ENCODE data around the gene GNB1. TPM values are rescaled to one million over a fixed set of nuclear protein-coding genes. Genes with fewer than 3 reads are reported as not detected.

GNB1 gene
- total RNA-seq, 1 experiment from 2014 or later: 339 TPM

DNA sequence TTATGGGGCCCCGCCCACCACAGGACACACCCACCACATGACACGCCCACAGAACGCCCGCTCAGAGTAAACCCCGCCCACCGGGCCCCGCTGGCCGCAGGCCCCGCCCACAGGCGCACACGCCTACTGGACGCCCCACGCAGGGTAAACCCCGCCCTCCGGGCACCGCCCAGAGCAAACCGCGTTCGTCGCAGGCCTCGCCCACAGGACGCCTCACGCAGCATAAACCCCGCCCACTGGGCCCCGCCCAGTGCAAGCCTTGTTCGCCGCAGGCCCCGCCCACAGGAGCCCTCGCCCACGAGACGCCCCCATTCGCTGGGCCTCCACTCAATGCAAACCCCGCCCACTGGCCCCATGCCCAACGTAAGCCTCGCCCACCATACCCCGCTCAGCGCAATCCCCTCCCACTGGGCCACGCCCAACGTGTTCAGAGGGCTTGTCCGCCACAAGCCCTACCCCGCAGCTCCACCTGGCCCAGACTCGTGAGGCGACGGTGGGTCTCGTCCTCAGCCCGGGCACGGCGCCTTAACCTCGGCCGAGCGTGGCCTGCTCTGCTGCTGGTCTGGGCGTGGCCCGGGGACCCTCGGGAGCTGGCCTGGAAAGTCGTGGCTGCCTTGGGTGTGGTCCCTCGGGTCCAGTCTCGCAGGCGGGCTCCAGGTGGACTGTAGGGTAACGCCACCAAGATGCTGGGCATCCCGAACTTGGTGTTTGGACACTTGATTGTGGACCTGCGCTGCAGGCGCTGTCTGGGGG is 28.6 kb upstream of the GNB1 start (continued):
- TF ChIP-seq, protein P1, sequence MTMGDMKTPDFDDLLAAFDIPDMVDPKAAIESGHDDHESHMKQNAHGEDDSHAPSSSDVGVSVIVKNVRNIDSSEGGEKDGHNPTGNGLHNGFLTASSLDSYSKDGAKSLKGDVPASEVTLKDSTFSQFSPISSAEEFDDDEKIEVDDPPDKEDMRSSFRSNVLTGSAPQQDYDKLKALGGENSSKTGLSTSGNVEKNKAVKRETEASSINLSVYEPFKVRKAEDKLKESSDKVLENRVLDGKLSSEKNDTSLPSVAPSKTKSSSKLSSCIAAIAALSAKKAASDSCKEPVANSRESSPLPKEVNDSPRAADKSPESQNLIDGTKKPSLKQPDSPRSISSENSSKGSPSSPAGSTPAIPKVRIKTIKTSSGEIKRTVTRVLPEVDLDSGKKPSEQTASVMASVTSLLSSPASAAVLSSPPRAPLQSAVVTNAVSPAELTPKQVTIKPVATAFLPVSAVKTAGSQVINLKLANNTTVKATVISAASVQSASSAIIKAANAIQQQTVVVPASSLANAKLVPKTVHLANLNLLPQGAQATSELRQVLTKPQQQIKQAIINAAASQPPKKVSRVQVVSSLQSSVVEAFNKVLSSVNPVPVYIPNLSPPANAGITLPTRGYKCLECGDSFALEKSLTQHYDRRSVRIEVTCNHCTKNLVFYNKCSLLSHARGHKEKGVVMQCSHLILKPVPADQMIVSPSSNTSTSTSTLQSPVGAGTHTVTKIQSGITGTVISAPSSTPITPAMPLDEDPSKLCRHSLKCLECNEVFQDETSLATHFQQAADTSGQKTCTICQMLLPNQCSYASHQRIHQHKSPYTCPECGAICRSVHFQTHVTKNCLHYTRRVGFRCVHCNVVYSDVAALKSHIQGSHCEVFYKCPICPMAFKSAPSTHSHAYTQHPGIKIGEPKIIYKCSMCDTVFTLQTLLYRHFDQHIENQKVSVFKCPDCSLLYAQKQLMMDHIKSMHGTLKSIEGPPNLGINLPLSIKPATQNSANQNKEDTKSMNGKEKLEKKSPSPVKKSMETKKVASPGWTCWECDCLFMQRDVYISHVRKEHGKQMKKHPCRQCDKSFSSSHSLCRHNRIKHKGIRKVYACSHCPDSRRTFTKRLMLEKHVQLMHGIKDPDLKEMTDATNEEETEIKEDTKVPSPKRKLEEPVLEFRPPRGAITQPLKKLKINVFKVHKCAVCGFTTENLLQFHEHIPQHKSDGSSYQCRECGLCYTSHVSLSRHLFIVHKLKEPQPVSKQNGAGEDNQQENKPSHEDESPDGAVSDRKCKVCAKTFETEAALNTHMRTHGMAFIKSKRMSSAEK (CRISPR knock-in tag; IDR thresholded peaks at IDR 0.05; ENCODE audit: borderline replicate concordance): no peak
- TF ChIP-seq JUN (CRISPR knock-in tag; IDR thresholded peaks at IDR 0.05): no peak
- TF ChIP-seq RORB (CRISPR knock-in tag; IDR thresholded peaks at IDR 0.05): no peak
- TF ChIP-seq PRRX2 (CRISPR knock-in tag; IDR thresholded peaks at IDR 0.05): no peak
- TF ChIP-seq, protein P2, sequence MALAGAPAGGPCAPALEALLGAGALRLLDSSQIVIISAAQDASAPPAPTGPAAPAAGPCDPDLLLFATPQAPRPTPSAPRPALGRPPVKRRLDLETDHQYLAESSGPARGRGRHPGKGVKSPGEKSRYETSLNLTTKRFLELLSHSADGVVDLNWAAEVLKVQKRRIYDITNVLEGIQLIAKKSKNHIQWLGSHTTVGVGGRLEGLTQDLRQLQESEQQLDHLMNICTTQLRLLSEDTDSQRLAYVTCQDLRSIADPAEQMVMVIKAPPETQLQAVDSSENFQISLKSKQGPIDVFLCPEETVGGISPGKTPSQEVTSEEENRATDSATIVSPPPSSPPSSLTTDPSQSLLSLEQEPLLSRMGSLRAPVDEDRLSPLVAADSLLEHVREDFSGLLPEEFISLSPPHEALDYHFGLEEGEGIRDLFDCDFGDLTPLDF (CRISPR knock-in tag; IDR thresholded peaks at IDR 0.05): peak; percentile 78
- TF ChIP-seq ZNF232 (CRISPR knock-in tag; IDR thresholded peaks at IDR 0.05): 0 out of 2 replicates have a peak, but pooled peaks have one; percentile 27
- TF ChIP-seq ELF4 (CRISPR knock-in tag; IDR thresholded peaks at IDR 0.05; ENCODE audit: low read depth): no peak
- TF ChIP-seq, protein P3, sequence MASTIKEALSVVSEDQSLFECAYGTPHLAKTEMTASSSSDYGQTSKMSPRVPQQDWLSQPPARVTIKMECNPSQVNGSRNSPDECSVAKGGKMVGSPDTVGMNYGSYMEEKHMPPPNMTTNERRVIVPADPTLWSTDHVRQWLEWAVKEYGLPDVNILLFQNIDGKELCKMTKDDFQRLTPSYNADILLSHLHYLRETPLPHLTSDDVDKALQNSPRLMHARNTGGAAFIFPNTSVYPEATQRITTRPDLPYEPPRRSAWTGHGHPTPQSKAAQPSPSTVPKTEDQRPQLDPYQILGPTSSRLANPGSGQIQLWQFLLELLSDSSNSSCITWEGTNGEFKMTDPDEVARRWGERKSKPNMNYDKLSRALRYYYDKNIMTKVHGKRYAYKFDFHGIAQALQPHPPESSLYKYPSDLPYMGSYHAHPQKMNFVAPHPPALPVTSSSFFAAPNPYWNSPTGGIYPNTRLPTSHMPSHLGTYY (CRISPR knock-in tag; IDR thresholded peaks at IDR 0.05): no peak
- TF ChIP-seq, protein P4, sequence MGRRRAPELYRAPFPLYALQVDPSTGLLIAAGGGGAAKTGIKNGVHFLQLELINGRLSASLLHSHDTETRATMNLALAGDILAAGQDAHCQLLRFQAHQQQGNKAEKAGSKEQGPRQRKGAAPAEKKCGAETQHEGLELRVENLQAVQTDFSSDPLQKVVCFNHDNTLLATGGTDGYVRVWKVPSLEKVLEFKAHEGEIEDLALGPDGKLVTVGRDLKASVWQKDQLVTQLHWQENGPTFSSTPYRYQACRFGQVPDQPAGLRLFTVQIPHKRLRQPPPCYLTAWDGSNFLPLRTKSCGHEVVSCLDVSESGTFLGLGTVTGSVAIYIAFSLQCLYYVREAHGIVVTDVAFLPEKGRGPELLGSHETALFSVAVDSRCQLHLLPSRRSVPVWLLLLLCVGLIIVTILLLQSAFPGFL (CRISPR knock-in tag; IDR thresholded peaks at IDR 0.05; ENCODE audit: borderline replicate concordance): no peak
- TF ChIP-seq, protein P5, sequence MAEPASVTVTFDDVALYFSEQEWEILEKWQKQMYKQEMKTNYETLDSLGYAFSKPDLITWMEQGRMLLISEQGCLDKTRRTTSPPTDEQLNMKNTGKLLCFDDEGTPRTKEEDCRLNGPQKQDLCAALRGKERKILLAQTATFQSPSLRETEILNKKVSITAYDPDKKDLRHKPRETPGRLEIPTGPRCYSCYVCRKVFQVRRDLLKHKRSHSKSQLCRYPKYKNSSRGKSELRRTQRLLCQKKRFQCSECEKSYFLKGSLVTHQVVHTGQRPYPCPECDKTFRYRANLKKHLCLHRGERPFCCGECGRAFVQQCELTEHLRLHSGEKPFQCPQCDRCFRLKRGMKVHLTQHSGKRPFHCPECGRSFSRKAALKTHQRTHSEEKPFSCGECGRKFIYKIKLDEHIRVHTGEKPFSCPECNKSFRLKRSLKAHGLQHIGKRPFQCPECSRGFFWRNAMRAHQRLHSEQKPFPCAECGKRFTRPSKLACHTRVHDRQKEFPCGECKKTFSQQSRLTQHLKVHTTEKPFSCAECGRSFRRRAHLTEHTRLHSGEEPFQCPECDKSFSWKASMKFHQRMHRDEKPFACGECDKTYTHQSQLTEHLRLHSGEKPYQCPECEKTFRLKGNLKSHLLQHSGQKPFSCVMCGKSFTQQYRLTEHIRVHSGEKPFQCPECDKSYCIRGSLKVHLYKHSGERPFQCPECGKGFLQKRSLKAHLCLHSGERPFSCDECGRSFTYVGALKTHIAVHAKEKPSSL (CRISPR knock-in tag; conservative IDR thresholded peaks at IDR 0.05): no peak
- TF ChIP-seq, protein P6, sequence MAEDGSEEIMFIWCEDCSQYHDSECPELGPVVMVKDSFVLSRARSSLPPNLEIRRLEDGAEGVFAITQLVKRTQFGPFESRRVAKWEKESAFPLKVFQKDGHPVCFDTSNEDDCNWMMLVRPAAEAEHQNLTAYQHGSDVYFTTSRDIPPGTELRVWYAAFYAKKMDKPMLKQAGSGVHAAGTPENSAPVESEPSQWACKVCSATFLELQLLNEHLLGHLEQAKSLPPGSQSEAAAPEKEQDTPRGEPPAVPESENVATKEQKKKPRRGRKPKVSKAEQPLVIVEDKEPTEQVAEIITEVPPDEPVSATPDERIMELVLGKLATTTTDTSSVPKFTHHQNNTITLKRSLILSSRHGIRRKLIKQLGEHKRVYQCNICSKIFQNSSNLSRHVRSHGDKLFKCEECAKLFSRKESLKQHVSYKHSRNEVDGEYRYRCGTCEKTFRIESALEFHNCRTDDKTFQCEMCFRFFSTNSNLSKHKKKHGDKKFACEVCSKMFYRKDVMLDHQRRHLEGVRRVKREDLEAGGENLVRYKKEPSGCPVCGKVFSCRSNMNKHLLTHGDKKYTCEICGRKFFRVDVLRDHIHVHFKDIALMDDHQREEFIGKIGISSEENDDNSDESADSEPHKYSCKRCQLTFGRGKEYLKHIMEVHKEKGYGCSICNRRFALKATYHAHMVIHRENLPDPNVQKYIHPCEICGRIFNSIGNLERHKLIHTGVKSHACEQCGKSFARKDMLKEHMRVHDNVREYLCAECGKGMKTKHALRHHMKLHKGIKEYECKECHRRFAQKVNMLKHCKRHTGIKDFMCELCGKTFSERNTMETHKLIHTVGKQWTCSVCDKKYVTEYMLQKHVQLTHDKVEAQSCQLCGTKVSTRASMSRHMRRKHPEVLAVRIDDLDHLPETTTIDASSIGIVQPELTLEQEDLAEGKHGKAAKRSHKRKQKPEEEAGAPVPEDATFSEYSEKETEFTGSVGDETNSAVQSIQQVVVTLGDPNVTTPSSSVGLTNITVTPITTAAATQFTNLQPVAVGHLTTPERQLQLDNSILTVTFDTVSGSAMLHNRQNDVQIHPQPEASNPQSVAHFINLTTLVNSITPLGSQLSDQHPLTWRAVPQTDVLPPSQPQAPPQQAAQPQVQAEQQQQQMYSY (CRISPR knock-in tag; IDR thresholded peaks at IDR 0.05): no peak
- TF ChIP-seq ZNF121 (CRISPR knock-in tag; IDR thresholded peaks at IDR 0.05): no peak

All from WTC11 (cell line).